Rectal smooth muscle tissue (tissue), 1 donor: ENCODE data around the gene ZKSCAN3.
"Not testable (repeated sequence)": the region's sequence is repeated elsewhere in the genome, so short reads cannot be mapped to it uniquely, and the experiment has no call there.

ENCODE experiments used
- H3K27ac ChIP-seq: one replicate; pipeline ENCODE4 v1.7.0; 2013; ENCODE audit warnings: low read depth, low read length, inconsistent platforms
- H3K27me3 ChIP-seq: one replicate; pipeline ENCODE4 v1.7.0; 2013; ENCODE audit warnings: low read length; ENCODE audit not compliant: control insufficient read depth, insufficient read depth
- H3K36me3 ChIP-seq: one replicate; pipeline ENCODE4 v1.7.0; 2013; ENCODE audit warnings: low read length; ENCODE audit not compliant: control insufficient read depth, insufficient read depth
- H3K4me1 ChIP-seq: one replicate; pipeline ENCODE4 v1.7.0; 2013; ENCODE audit warnings: low read length; ENCODE audit not compliant: control insufficient read depth, insufficient read depth
- H3K4me3 ChIP-seq: one replicate; pipeline ENCODE4 v1.7.0; 2013; ENCODE audit warnings: low read length
- H3K9ac ChIP-seq: one replicate; pipeline ENCODE4 v1.7.0; 2013; ENCODE audit warnings: low read length

Gene ZKSCAN3

DNA sequence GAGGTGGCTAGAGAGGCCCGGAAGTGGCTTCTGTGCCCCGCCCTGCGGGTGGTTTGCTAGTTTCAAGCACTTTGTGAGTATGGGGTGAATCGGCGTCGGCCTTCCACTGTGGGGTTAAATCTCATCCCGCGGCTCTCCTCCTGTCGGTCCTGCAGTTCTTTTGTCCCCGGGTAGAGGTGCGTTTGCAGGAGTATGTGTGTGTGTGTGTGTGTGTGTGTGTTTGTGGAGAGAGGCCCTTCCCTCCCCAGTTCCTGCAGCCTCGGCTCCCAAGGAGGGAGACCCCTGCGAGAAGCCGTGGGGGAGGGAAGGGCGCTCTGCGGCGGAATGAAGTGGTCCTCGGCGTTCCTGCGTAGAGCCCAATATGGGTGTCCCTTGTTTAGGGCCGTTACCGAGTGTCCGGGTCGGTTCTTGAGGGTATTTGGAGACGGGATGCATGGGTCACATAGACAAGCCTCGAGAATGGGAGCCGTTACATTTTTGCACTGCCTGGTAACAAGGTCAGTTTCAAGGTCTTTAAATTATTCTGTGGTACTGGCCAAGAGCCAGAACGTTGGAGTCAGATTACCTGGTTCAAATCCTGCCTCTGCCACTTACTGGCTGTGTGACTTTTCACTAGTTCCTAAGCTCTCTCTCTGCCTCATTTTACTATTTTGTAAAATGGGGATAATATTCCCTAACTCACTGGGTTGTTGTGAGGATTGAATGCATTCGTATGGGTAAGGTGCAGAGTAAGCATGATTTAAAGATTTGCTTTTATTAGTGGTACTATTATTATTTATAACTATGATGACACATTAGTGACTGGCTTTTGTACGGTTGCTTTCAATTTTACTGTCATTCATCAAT is at the start of gene ZKSCAN3:
ZKSCAN3 (plus strand) TSS at position 56 of the 846 bp plus-strand sequence. CDS start 9,640 bp downstream, outside the sequence.
- peaks cover 9% of the 10 kb centered on the region for H3K4me1 ChIP-seq

DNA sequence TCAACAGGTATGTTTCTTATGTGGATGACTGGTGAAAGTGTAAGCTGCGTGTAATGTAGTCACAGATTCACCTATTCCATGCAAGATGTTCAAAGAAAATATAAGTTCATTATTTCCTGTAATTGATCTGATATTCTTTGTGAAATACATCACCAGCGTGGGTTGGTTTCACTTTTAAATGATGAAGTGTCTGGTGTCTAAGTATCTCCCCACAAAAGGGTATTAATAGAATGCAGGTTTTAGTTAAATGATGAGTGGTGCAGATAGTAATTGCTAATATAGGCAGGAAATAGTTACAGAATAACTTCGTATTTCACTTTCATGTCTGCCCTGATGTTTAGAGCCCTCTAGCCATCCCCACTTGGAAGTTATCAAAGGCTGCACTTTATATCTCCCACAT is 46.2 kb upstream of the ZKSCAN3 start:
- Histone ChIP-seq H3K27ac (no peak overlapping the region), H3K4me3 (no peak overlapping the region), H3K36me3 (no peaks in the 10 kb centered on the region)

More for the DNA sequence above, at the start of gene ZKSCAN3:
- Histone ChIP-seq H3K27ac (peak within 1 kb of the TSS; percentile 80), H3K9ac (peak within 1 kb of the TSS; percentile 79), H3K27me3 (no peaks in the 10 kb centered on the region), H3K36me3 (no peaks in the 10 kb centered on the region), H3K4me3 (peak within 1 kb of the TSS; percentile 80)

DNA sequence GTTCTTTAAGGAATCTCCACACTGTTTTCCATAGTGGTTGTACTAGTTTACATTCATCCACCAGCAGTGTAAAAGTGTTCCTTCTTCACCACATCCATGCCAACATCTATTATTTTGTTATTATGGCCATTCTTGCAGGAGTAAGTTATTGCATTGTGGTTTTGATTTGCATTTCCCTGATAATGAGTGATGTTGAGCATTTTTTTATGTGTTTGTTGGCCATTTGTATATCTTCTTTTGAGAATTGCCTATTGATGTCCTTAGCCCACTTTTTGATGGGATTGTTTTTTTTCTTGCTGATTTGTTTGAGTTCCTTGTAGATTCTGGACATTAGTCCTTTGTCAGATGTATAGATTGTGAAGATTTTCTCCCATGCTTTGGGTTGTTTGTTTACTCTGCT is 43.4 kb upstream of the ZKSCAN3 start:
- H3K27ac ChIP-seq, result not testable (repeated sequence)

More for the DNA sequence above, 46.2 kb upstream of the ZKSCAN3 start:
- Histone ChIP-seq H3K9ac (no peak overlapping the region), H3K27me3 (no peaks in the 10 kb centered on the region), H3K4me1 (no peaks in the 10 kb centered on the region)

DNA sequence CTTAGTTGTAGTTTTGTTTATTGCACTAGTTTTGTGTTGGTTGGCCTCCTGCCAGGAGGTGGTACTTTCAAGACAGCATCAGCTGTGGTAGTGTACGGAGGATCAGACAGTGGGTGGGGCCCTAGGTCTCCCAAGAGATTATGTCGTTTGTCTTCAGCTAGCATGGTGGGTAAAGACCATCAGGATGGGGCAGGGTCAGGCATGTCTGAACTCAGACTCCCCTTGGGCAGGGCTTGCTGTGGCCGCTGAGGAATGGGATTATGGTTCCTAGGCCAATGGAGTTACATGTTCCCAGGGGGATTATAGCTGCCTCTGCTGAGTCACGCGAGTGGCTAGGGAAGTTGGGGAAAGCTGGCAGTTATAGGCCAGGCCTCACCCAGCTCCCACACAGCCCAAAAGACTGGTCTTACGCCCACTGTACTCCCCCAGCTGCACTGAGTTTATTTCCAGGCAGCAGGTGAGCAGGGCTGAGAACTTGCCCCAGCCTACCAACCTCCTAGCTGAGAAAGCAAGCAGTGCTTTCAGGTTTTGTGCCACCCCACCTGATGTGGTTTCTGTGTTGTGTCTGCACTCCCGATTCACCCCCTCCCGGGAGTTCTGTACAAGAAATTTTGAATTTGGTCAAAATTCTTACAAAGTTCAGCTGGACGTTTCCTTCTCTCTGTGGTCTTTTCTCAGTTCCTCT is 38.5 kb upstream of the ZKSCAN3 start:
- Histone ChIP-seq H3K4me1 (no peaks in the 10 kb centered on the region), H3K27ac (no peak overlapping the region), H3K27me3 (no peaks in the 10 kb centered on the region), H3K9ac (no peak overlapping the region), H3K36me3 (peaks cover 5% of the 10 kb centered on the region), H3K4me3 (no peak overlapping the region)

More for the DNA sequence above, 43.4 kb upstream of the ZKSCAN3 start:
- H3K27me3 ChIP-seq, H3K4me1 ChIP-seq, H3K36me3 ChIP-seq, H3K9ac ChIP-seq, H3K4me3 ChIP-seq: not testable (repeated sequence)

DNA sequence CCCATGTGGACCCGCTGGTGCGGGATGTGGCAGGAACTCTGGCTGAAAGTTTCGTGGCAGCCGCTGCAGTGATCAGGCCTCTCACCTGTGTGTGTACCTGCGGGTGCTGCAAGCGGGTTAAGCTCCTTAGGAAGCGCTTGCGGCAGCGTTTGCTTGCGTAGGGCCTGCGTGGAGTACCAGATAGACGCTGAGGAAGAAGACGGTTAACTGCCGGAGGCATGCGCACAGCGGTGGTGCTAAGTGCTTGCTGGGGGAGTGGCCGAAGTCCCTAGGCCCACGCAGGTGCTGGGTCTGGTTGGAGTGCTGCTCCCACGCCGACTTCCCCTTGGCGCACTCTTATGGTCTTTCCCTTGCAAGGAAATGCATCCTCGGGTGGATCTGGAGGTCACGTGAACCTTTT is 36.8 kb upstream of the ZKSCAN3 start:
- Histone ChIP-seq H3K27ac (no peak overlapping the region), H3K36me3 (peaks cover 5% of the 10 kb centered on the region), H3K27me3 (no peaks in the 10 kb centered on the region), H3K4me1 (no peaks in the 10 kb centered on the region), H3K9ac (no peak overlapping the region), H3K4me3 (no peak overlapping the region)

DNA sequence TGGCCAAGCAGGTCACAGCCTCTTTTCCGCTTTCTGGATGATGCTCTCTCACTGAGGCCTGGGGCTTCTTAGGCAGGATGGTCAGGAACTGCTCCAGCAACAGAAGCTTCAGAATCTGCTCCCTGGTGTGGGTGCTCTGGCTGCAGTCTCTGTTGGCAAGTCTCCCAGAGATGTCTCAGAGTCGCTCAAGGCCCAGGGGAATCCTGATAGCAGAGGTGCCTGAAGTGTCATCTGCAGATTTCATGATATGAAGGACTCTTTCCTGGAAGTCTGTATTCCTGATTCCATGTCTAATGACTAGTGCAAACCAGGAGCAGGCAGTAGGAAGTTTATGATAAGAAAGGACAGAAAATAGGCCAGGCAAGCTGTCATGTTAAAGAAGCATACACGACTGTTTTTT is 34.1 kb upstream of the ZKSCAN3 start:
- H3K27me3 ChIP-seq, result no peaks in the 10 kb centered on the region
- H3K9ac ChIP-seq, result no peak overlapping the region
- H3K27ac ChIP-seq, result no peak overlapping the region
- no peak overlapping the region for H3K4me3 ChIP-seq
- H3K4me1 ChIP-seq, result no peaks in the 10 kb centered on the region
- H3K36me3 ChIP-seq, result peaks cover 5% of the 10 kb centered on the region

DNA sequence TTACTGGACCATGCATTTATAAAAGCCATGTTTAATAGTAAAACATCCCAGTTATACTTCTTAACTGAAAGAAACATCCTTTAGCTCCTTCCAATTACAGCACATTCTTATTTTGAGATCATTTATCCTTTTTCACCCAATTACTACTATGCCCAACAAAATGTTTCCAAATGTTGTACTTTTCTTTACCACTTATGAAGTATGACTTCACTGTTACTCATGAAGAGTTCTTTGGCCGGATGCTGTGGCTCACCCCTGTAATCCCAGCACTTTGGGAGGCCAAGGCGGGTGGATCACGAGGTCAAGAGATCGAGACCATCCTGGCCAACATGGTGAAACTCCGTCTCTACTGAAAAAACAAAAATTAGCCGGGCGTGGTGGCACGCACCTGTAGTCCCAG is 31.9 kb upstream of the ZKSCAN3 start:
- H3K4me3 ChIP-seq, H3K27me3 ChIP-seq, H3K9ac ChIP-seq, H3K27ac ChIP-seq, H3K36me3 ChIP-seq, H3K4me1 ChIP-seq: not testable (repeated sequence)

DNA sequence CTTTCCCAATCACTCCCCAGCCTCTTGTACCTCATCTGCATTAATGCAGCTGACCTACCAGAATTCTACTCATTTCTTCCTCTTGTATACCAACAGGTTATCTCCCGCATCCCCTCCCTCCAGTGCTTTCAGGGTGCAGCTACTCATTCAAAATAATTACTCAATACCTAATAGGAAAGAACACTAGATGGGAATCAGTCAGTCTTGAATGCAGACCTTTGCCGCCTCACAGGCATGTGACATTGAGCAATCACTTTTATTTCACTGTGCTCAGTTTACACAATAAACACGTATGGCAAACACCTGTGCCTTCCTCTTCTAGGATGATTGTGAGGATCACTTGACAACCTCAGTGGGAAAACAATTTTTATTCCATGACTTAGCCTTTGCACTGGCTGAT is 27.1 kb upstream of the ZKSCAN3 start:
- peaks cover 25% of the 10 kb centered on the region for H3K36me3 ChIP-seq
- no peak overlapping the region for H3K27ac ChIP-seq
- no peaks in the 10 kb centered on the region for H3K4me1 ChIP-seq
- no peak overlapping the region for H3K4me3 ChIP-seq
- no peaks in the 10 kb centered on the region for H3K27me3 ChIP-seq
- no peak overlapping the region for H3K9ac ChIP-seq

DNA sequence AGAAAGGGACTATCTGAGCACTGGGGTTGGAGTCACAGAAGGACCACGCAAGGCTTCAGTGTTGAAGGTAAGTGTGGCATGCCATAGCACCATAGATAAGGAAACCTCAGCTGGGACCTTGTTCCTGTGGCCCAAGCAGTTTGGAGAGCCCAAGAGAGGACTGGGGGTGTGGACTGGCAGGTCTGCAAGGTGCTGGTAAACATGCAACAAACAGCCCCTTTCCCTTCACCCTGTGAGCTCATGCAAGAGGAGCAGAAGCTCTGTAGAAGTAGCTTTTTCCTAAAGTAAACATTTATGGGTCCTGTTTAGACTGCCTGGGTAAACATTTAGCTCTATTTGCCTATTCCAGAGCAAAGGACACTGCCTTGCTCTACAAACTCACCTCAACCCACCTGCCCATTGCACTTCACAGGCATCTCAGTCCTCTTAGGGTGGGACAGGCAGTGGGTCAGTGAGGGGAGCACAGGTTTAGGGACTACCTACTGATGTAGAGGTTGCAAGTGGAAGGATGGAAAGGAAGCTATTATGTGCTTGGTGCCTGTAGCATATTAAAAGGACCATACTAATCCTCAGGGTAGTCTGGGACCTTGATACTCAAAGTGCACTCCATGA is 25.8 kb upstream of the ZKSCAN3 start:
- Histone ChIP-seq H3K4me3 (no peak overlapping the region), H3K36me3 (peaks cover 25% of the 10 kb centered on the region), H3K9ac (no peak overlapping the region), H3K27ac (no peak overlapping the region), H3K27me3 (no peaks in the 10 kb centered on the region), H3K4me1 (no peaks in the 10 kb centered on the region)

DNA sequence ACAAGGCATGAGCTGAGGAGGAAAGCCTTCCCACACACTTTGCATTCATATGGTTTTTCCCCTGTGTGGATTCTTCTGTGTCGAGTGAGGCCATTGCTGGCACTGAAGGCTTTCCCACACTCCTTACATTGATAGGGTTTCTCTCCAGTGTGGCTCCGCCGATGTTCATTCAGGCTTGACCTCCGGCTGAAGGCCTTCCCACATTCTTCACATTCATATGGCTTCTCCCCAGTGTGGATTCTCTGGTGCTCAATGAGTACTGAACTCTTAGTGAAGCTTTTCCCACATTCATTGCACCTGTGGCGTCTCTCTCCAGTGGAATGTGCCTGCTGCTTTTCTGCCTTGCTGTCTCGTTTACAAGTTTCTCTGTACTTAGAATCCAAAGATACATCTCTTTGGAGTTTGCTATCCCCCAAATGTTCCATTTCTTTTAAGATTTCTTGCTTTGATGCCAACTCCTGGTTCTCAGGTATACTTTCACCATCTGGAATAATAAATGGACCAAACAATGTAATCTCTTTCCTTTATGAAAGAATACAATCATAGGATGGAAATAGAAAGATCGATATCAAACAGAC is 23.3 kb upstream of the ZKSCAN3 start:
- Histone ChIP-seq H3K27me3 (no peaks in the 10 kb centered on the region), H3K4me1 (no peaks in the 10 kb centered on the region), H3K36me3 (peaks cover 25% of the 10 kb centered on the region), H3K9ac (no peak overlapping the region), H3K27ac (no peak overlapping the region), H3K4me3 (no peak overlapping the region)

DNA sequence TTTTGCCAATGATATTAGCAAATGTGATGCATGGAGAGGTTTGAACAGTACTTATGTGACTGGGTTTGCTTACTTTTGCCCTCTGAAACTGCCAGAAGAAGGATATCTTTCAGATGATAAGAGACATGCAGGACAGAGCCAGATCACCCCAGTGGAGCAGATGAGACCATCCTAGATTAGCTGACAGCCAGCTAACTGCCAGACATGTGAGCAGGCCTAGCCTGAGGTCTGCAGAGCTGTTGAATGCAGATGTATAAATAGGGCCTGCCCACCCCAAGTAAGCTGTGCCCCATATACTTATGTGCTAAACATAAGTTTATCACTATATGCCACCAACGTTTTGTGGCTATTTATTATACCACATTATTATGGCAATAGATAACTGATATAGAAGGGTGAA is 19.7 kb upstream of the ZKSCAN3 start:
- Histone ChIP-seq H3K4me1 (peaks cover 11% of the 10 kb centered on the region), H3K27me3 (no peaks in the 10 kb centered on the region), H3K36me3 (peaks cover 18% of the 10 kb centered on the region), H3K4me3 (no peak overlapping the region), H3K9ac (no peak overlapping the region), H3K27ac (no peak overlapping the region)

DNA sequence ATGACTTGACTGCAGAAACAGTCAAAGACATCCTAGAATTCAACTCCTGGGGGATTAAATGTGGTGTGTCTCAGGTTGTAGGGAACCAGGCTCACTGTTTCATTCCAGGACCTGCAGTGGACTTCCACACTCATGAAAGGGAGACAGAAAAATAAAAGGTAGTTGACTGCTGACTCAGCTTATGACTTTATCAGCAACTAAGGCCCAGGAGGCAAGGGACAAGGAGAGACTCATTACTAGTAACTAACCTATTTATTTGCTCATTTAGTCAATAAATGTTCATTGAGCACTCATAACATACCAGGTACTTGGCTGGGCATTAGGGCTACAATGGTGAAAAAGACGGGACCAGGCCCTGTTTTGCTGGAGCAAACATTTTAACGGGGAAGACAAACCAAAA is 16.7 kb upstream of the ZKSCAN3 start:
- Histone ChIP-seq H3K36me3 (no peaks in the 10 kb centered on the region), H3K9ac (no peak overlapping the region), H3K27me3 (no peaks in the 10 kb centered on the region), H3K4me3 (no peak overlapping the region), H3K4me1 (peaks cover 15% of the 10 kb centered on the region), H3K27ac (peak overlapping the region; percentile 100)
